Measurements from ENCODE around the gene CTNND1. TPM values are rescaled to one million over a fixed set of nuclear protein-coding genes. Genes with fewer than 3 reads are reported as not detected.

Gene CTNND1
- total RNA-seq, 4 donors from 2014 or later = 75.6 to 134 (median 93.3) TPM

DNA sequence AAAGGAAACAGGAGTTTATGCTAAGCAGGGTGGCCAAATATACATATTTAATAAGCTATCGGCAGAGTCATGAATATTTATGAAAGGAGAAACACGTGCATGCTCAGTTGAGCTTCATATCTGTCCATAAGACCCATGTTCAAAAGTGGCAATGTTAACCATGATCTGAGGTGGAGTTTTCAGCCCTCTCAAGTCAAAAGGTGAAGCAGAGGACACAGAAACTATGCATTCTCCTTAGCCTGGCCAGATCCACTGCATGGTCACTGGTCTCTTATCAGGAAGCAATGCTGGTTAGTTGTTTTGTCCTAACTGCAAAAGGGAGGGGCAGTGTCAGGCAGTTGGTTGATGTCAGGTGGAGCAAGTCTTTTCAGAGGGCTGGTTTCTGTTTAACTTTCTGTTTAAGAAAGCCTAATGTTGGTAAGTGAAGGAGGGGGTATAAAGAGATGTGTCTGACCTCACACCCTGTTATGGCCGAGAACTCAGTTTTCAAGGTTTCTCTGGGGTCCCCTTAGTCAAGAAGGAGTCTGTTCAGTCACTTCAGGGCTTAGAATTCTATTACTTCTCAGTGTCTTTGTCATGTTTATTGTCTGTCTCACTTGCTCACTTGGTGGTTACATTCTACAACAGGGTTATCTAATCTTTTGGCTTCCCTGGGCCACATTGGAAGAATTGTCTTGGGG, 25.8 kb upstream of the CTNND1 start:
- TF ChIP-seq CTCF (IDR thresholded peaks at IDR 0.05; ENCODE audit: low read depth) = no peak

- TF ChIP-seq CTCF (IDR thresholded peaks at IDR 0.05; ENCODE audit: low read depth) = no peak
These were observed 20.2 kb upstream of the CTNND1 start, which contains the start of gene SELENOH for GRCh38 chr11:57741132-57742086. Gene SELENOH, plus strand, starts transcription at chr11:57741491. Its CDS starts 105 bp downstream, at chr11:57741596.

GRCh38 chr11:57742087-57742452, 19.5 kb upstream of the CTNND1 start:
- TF ChIP-seq CTCF (IDR thresholded peaks at IDR 0.05; ENCODE audit: low read depth) = no peak

DNA sequence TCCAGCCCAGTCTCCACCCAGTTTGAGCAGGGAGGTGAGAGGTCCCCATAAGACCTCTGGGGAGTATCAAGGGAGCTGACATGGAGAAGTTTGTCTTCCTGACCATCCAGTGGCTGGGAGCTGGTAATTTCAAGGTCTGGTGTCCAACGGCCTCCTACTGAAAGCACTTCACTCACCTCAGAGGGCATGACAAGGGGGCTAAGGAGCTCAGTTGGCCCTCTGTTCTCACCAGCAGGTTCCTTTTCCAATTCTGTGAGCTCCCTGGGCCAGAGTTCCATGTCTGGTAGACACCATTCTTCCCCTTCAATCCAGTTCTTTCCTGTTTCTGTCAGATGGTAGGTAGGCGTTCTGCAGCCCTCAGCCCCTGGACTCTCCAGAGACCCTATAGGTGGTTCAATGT, 17.2 kb upstream of the CTNND1 start:
- TF ChIP-seq CTCF (IDR thresholded peaks at IDR 0.05; ENCODE audit: low read depth) = no peak

- TF ChIP-seq CTCF (IDR thresholded peaks at IDR 0.05; ENCODE audit: low read depth) = no peak
These were observed 16.4 kb upstream of the CTNND1 start for GRCh38 chr11:57745206-57745605.

DNA sequence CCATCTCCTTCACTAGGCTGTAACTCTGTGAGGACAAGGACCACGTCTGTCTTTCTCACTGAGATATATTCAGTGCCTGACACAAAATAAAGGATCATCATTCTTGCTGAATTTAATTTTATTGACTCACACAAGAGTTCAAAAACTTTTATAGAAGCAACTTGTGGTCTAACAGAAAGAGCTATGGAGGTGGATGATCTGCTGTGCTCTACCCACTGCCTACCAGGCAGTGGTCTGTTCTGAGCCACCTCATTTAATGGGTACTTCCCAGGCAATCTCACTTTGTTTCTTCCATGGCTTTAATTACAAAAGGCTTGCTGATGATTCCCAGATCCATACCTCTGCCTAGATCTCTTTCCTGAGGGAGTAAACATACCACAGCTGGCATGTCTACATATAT, 14.7 kb upstream of the CTNND1 start:
- no peak for TF ChIP-seq CTCF (IDR thresholded peaks at IDR 0.05; ENCODE audit: low read depth)

DNA sequence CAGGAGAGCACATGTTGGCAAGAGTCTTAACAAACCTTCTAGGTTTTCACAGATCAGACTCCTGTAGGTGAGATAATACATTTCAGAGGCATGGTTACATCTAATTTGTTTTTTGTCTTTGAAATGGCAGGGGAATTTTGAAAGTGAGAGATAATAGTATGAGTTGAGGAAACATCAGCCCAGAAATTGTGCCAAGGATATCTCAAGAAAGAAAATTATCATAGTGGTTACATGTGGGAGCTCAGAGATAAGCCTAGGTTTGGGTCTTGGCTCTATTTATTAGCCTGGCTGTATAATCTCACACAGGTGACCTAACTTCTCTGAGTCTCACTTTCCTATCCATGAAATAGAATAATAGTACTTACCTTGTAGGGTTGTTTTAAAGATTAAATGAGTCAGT, 10.4 kb upstream of the CTNND1 start:
- TF ChIP-seq CTCF (IDR thresholded peaks at IDR 0.05; ENCODE audit: low read depth) = no peak
